IMR-90 (cell line): ENCODE results near the gene CANX. TPM values are rescaled to one million over a fixed set of nuclear protein-coding genes. Genes with fewer than 3 reads are reported as not detected.

ENCODE experiments used
- ATAC-seq: fragments of 200-7000 bp; cut with Tn5 transposase; 2 replicates; pipeline ENCODE4 v1.9.1; 2020; ENCODE audit warnings: low read depth, mild to moderate bottlenecking, moderate library complexity
- BruUV-seq: library from RNA; stranded (reverse); fragments of 400-500 nt; replicated peaks from 2 replicates; lab custom pipeline; 2021; lab: Mats Ljungman, UMichigan
- CTCF ChIA-PET: fragments of 300-600 bp; formaldehyde crosslinking; extraction: SDS; loops from one replicate; lab custom pipeline; 2021; ENCODE audit warnings: antibody characterized with exemption; lab: Yijun Ruan, JAX
- POLR2A ChIA-PET: fragments of 300-600 bp; sonication (Branson Sonifier 250); formaldehyde crosslinking; loops from one replicate; lab custom pipeline; 2022; ENCODE audit warnings: antibody characterized with exemption; ENCODE audit not compliant: unreplicated experiment; lab: Charles Lee
- DNase-seq: peaks from one replicate; pipeline ENCODE4 v3.0.0; 2013
- H2AFZ ChIP-seq: replicated peaks from 2 replicates; pipeline ENCODE3; 2013; ENCODE audit warnings: low read length, mild to moderate bottlenecking; ENCODE audit not compliant: poor library complexity
- H2AK5ac ChIP-seq: 2 replicates; pipeline ENCODE4 v1.6.1; 2013; ENCODE audit warnings: low read depth, low read length, inconsistent platforms
- H2AK9ac ChIP-seq: replicated peaks from 2 replicates; pipeline ENCODE3; 2013; ENCODE audit warnings: mild to moderate bottlenecking, low read depth, low read length, moderate library complexity; ENCODE audit not compliant: poor library complexity
- H2BK120ac ChIP-seq: 2 replicates; pipeline ENCODE4 v1.6.1; 2013; ENCODE audit warnings: low read depth, low read length, inconsistent platforms
- H2BK15ac ChIP-seq: 3 replicates; pipeline ENCODE4 v1.6.1; 2013; ENCODE audit warnings: low read depth, low read length, inconsistent platforms
- H2BK20ac ChIP-seq: 2 replicates; pipeline ENCODE4 v1.6.1; 2013; ENCODE audit warnings: low read depth, mild to moderate bottlenecking, inconsistent platforms, low read length, moderate library complexity
- H2BK5ac ChIP-seq: 2 replicates; pipeline ENCODE4 v1.6.1; 2013; ENCODE audit warnings: mild to moderate bottlenecking, low read depth, low read length, inconsistent platforms; ENCODE audit not compliant: poor library complexity, severe bottlenecking
- H3K14ac ChIP-seq: replicated peaks from 2 replicates; pipeline ENCODE4 v1.6.1; 2013; ENCODE audit warnings: low read depth, low read length, inconsistent platforms
- H3K18ac ChIP-seq: 2 replicates; pipeline ENCODE4 v1.6.1; 2013; ENCODE audit warnings: low read depth, low read length, control low read depth
- H3K23ac ChIP-seq: 2 replicates; pipeline ENCODE4 v1.6.1; 2013; ENCODE audit warnings: low read depth, low read length, inconsistent platforms
- H3K27ac ChIP-seq: 2 replicates; pipeline ENCODE4 v1.5.1; 2013; ENCODE audit warnings: mild to moderate bottlenecking, control low read depth, low read length; ENCODE audit not compliant: insufficient read depth
- H3K27me3 ChIP-seq: 2 replicates; pipeline ENCODE4 v1.6.1; 2013; ENCODE audit warnings: low read length; ENCODE audit not compliant: control insufficient read depth, insufficient read depth
- H3K36me3 ChIP-seq: 2 replicates; pipeline ENCODE4 v1.6.1; 2013; ENCODE audit warnings: low read length, mixed read lengths; ENCODE audit not compliant: control insufficient read depth, insufficient read depth
- H3K4ac ChIP-seq: 2 replicates; pipeline ENCODE4 v1.6.1; 2013; ENCODE audit warnings: low read depth, low read length, inconsistent platforms
- H3K4me1 ChIP-seq: 2 replicates; pipeline ENCODE4 v1.6.1; 2013; ENCODE audit warnings: low read length, mixed read lengths; ENCODE audit not compliant: control insufficient read depth, insufficient read depth
- H3K4me2 ChIP-seq: 2 replicates; pipeline ENCODE4 v1.6.1; 2013; ENCODE audit warnings: low read depth, mild to moderate bottlenecking, control low read depth, low read length, moderate library complexity
- H3K4me3 ChIP-seq: 2 replicates; pipeline ENCODE4 v1.5.1; 2013; ENCODE audit warnings: low read depth, mild to moderate bottlenecking, control low read depth, low read length, moderate library complexity; ENCODE audit not compliant: insufficient read depth
- H3K56ac ChIP-seq: 2 replicates; pipeline ENCODE4 v1.6.1; 2013; ENCODE audit warnings: low read length, inconsistent platforms; ENCODE audit not compliant: insufficient read depth; ENCODE audit errors: extremely low read depth
- H3K79me1 ChIP-seq, 2 experiments: 2 replicates each; pipeline ENCODE4 v1.6.1; 2013; ENCODE audit warnings: low read length in 2 of 2, inconsistent platforms in 1 of 2, low read depth in 1 of 2
- H3K9ac ChIP-seq: 2 replicates; pipeline ENCODE4 v1.6.1; 2013; ENCODE audit warnings: low read depth, low read length, control low read depth
- H3K9me1 ChIP-seq: 2 replicates; pipeline ENCODE4 v1.6.1; 2013; ENCODE audit warnings: low read length, inconsistent platforms; ENCODE audit not compliant: insufficient read depth
- H3K9me3 ChIP-seq: 2 replicates; pipeline ENCODE4 v1.6.1; 2013; ENCODE audit warnings: low read length; ENCODE audit not compliant: control insufficient read depth, insufficient read depth
- H4K20me1 ChIP-seq: 2 replicates; pipeline ENCODE4 v1.6.1; 2013; ENCODE audit warnings: low read length, inconsistent platforms; ENCODE audit not compliant: insufficient read depth
- H4K5ac ChIP-seq: 2 replicates; pipeline ENCODE4 v1.6.1; 2013; ENCODE audit warnings: mild to moderate bottlenecking, low read depth, low read length, control low read depth
- H4K8ac ChIP-seq, 2 experiments: 2 replicates each; pipeline ENCODE4 v1.6.1; 2013; ENCODE audit warnings: low read depth in 2 of 2, low read length in 2 of 2, control low read depth in 1 of 2, inconsistent platforms in 1 of 2
- H4K91ac ChIP-seq: 2 replicates; pipeline ENCODE4 v1.6.1; 2013; ENCODE audit warnings: low read depth, low read length, inconsistent platforms; ENCODE audit not compliant: insufficient read depth
- BHLHE40 ChIP-seq: fragments of 150-350 bp; IDR thresholded peaks from 2 replicates; pipeline ENCODE4 v1.6.1; 2016; ENCODE audit warnings: mild to moderate bottlenecking, low read depth, low read length
- CEBPB ChIP-seq: IDR thresholded peaks from 2 replicates; pipeline ENCODE4 v1.6.1; 2012; ENCODE audit warnings: low read depth, low read length, improper control_type of control experiment
- CHD1 ChIP-seq: IDR thresholded peaks from 2 replicates; pipeline ENCODE4 v1.6.1; 2012; ENCODE audit warnings: low read depth, low read length, improper control_type of control experiment
- FOS ChIP-seq: fragments of 150-350 bp; IDR thresholded peaks from 2 replicates; pipeline ENCODE4 v1.6.1; 2016; ENCODE audit warnings: low read depth, low read length
- MAFK ChIP-seq: IDR thresholded peaks from 2 replicates; pipeline ENCODE4 v1.6.1; 2012; ENCODE audit warnings: low read depth, low read length, improper control_type of control experiment
- MAZ ChIP-seq: IDR thresholded peaks from 2 replicates; pipeline ENCODE4 v1.6.1; 2012; ENCODE audit warnings: low read depth, mild to moderate bottlenecking, low read length, improper control_type of control experiment, moderate library complexity, borderline replicate concordance
- MXI1 ChIP-seq: IDR thresholded peaks from 2 replicates; pipeline ENCODE4 v1.6.1; 2012; ENCODE audit warnings: low read depth, mild to moderate bottlenecking, low read length, moderate library complexity, borderline replicate concordance
- NFE2L2 ChIP-seq: fragments of 150-350 bp; IDR thresholded peaks from 2 replicates; pipeline ENCODE4 v1.6.1; 2016; ENCODE audit warnings: low read depth, mild to moderate bottlenecking, low read length
- POLR2A ChIP-seq: IDR thresholded peaks from 2 replicates; pipeline ENCODE4 v1.6.1; 2012; ENCODE audit warnings: mild to moderate bottlenecking, low read depth, low read length
- RAD21 ChIP-seq: IDR thresholded peaks from 2 replicates; pipeline ENCODE4 v1.6.1; 2012; ENCODE audit warnings: low read length, improper control_type of control experiment
- RCOR1 ChIP-seq: IDR thresholded peaks from 2 replicates; pipeline ENCODE4 v1.6.1; 2012; ENCODE audit warnings: mild to moderate bottlenecking, low read length, improper control_type of control experiment; ENCODE audit not compliant: insufficient replicate concordance
- RFX5 ChIP-seq: IDR thresholded peaks from 2 replicates; pipeline ENCODE4 v1.8.0; 2012; ENCODE audit warnings: low read depth, mild to moderate bottlenecking, low read length, moderate library complexity
- SMC3 ChIP-seq: fragments of 150-350 bp; IDR thresholded peaks from 2 replicates; pipeline ENCODE4 v1.6.1; 2016; ENCODE audit warnings: low read depth, mild to moderate bottlenecking, antibody characterized with exemption, low read length, moderate library complexity
- WGBS, 2 experiments: methylation state at CpG; one replicate each; pipeline versions ENCODE4 v1.1.5 to v1.1.7; 2013; ENCODE audit warnings: missing lambda C conversion rate in 2 of 2; ENCODE audit not compliant: insufficient read length in 1 of 2; ENCODE audit errors: extremely low coverage in 2 of 2; 5-methylcytosine and 5-hydroxymethylcytosine counted together
- dilution Hi-C: fragments of 300-500 bp; cut with HindIII; formaldehyde crosslinking; loops from one replicate; pipeline ENCODE4 v1.14.3; 2018; ENCODE audit warnings: low sequenced_read_pairs; ENCODE audit not compliant: unreplicated experiment
- in situ Hi-C: fragments of 300-500 bp; cut with MboI; formaldehyde crosslinking; loops from 3 replicates; pipeline ENCODE4 v1.14.3; 2019; ENCODE audit warnings: low sequenced_read_pairs, inconsistent platforms, mixed read lengths
- intact Hi-C: fragments of 100-400 bp; cut with micrococcal nuclease; formaldehyde crosslinking; loops from 2 replicates; pipeline ENCODE4 v1.10.0; 2022
- polyA plus RNA-seq, 3 experiments: library from polyadenylated mRNA; depleted of rRNA; stranded (reverse); fragments of >200 nt; gene quantifications; 2 replicates each; pipeline ENCODE4 v1.2.3, GENCODE V29; 2012; ENCODE audit warnings: low replicate concordance in 1 of 3
- total RNA-seq: library from RNA; depleted of rRNA; stranded (reverse); fragments of >200 nt; gene quantifications from 2 replicates; pipeline ENCODE4 v1.2.3, GENCODE V29; 2012
- TF ChIP-seq, protein P1 (sequence below): conservative IDR thresholded peaks from 2 replicates; pipeline ENCODE4 v1.5.1; 2012; ENCODE audit warnings: mild to moderate bottlenecking, low read depth, low read length, improper control_type of control experiment
- TF ChIP-seq, protein P2 (sequence below): fragments of 150-350 bp; IDR thresholded peaks from 2 replicates; pipeline ENCODE4 v1.6.1; 2016; ENCODE audit warnings: low read depth, mild to moderate bottlenecking, low read length, moderate library complexity, borderline replicate concordance
- TF ChIP-seq, protein P3 (sequence below): fragments of 150-350 bp; IDR thresholded peaks from 2 replicates; pipeline ENCODE4 v1.6.1; 2017; ENCODE audit warnings: mild to moderate bottlenecking, antibody characterized with exemption, low read length, low read depth

CANX gene
- total and polyA plus RNA-seq, 2 of the 4 experiments (the other 2 are of a cell fraction) = 216 to 345 TPM

DNA sequence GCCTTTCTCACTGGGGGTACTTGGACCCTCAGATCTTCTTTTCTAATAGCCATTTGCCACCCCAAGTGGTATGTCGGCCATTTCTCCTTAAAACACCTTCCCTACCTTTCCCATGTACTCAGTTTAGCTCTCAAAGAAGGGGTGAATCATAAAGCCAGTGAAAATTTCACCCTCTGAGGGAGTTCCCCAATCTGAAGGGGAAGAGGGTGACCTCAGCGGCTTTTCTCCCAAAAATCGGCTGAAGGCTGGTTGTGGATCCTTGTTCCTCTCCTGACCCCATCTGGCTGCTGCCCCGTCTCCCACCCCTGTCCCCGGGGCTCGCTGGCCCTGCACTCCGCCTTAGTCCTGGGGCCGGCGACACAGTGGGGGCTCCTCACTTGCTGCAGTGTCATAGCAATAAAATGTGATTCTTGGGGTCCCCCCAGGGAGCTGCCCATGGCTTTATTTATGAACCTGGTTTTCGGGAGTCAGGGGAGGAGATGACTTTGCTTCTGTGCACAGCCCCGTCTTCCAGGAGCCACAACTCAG is 77.7 kb downstream of the CANX start:
- Histone ChIP-seq H2BK120ac (no peak overlapping the region), H2AK5ac (no peak overlapping the region), H3K9me3 (no peaks in the 10 kb centered on the region), H3K4me3 (no peak overlapping the region), H3K23ac (no peak overlapping the region), H2AK9ac (no peak overlapping the region), H2BK20ac (no peak overlapping the region), H4K91ac (no peak overlapping the region), H4K8ac (no peak overlapping the region), H3K4me2 (no peak overlapping the region), H3K18ac (no peak overlapping the region), H2AFZ (no peak overlapping the region), H3K56ac (no peak overlapping the region), H3K27ac (no peak overlapping the region), H3K4ac (no peak overlapping the region), H3K9ac (no peak overlapping the region), H3K36me3 (peaks cover 69% of the 10 kb centered on the region), H3K14ac (no peak overlapping the region), H4K5ac (no peak overlapping the region), H3K79me1 (peaks cover 11 to 21% of the 10 kb centered on the region in 2 experiments), H3K27me3 (no peaks in the 10 kb centered on the region), H3K9me1 (no peaks in the 10 kb centered on the region), H2BK5ac (no peak overlapping the region), H3K4me1 (no peaks in the 10 kb centered on the region), H4K20me1 (0 out of 2 replicates have a peak, but pooled peaks cover 3% of the 10 kb centered on the region), H2BK15ac (no peak overlapping the region)
- BruUV-seq = no TSS peak
- TF ChIP-seq, protein P1, sequence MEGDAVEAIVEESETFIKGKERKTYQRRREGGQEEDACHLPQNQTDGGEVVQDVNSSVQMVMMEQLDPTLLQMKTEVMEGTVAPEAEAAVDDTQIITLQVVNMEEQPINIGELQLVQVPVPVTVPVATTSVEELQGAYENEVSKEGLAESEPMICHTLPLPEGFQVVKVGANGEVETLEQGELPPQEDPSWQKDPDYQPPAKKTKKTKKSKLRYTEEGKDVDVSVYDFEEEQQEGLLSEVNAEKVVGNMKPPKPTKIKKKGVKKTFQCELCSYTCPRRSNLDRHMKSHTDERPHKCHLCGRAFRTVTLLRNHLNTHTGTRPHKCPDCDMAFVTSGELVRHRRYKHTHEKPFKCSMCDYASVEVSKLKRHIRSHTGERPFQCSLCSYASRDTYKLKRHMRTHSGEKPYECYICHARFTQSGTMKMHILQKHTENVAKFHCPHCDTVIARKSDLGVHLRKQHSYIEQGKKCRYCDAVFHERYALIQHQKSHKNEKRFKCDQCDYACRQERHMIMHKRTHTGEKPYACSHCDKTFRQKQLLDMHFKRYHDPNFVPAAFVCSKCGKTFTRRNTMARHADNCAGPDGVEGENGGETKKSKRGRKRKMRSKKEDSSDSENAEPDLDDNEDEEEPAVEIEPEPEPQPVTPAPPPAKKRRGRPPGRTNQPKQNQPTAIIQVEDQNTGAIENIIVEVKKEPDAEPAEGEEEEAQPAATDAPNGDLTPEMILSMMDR = no peak
- TF ChIP-seq CHD1 (no peak), POLR2A (no peak), MAFK (no peak), MAZ (no peak), SMC3 (no peak), BHLHE40 (no peak), RAD21 (no peak), FOS (no peak), RFX5 (no peak), NFE2L2 (no peak), MXI1 (no peak), RCOR1 (no peak), CEBPB (no peak)
- TF ChIP-seq, protein P2, sequence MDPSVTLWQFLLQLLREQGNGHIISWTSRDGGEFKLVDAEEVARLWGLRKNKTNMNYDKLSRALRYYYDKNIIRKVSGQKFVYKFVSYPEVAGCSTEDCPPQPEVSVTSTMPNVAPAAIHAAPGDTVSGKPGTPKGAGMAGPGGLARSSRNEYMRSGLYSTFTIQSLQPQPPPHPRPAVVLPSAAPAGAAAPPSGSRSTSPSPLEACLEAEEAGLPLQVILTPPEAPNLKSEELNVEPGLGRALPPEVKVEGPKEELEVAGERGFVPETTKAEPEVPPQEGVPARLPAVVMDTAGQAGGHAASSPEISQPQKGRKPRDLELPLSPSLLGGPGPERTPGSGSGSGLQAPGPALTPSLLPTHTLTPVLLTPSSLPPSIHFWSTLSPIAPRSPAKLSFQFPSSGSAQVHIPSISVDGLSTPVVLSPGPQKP = no peak
- TF ChIP-seq, protein P3, sequence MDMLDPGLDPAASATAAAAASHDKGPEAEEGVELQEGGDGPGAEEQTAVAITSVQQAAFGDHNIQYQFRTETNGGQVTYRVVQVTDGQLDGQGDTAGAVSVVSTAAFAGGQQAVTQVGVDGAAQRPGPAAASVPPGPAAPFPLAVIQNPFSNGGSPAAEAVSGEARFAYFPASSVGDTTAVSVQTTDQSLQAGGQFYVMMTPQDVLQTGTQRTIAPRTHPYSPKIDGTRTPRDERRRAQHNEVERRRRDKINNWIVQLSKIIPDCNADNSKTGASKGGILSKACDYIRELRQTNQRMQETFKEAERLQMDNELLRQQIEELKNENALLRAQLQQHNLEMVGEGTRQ = no peak
- ChIA-PET CTCF (interaction anchor here (1.2 kb wide), 1 partner anchor 14 kb away, joined by 3 read pairs; no protein-coding TSS in a partner anchor), POLR2A (no interaction called here)
- 93% methylated on average over 3 of the region's 11 CpGs; no CpG with 5 or more reads in 1 of the 2 experiments for WGBS, 2 experiments
- in situ Hi-C loops = no loop called here
- intact Hi-C loops = no loop called here
- ATAC-seq (no peak), DNase-seq (no peak)
- dilution Hi-C loops = no loop called here
